HEK293T (cell line): ENCODE results near the gene PGLYRP1.

Source experiments
- CTBP1 ChIP-seq: fragments of 450-650 bp; IDR thresholded peaks from 2 replicates; pipeline ENCODE4 v1.6.1; 2016; ENCODE audit warnings: borderline replicate concordance
- ELF4 ChIP-seq: fragments of 450-650 bp; IDR thresholded peaks from 2 replicates; pipeline ENCODE4 v1.6.1; 2017; ENCODE audit warnings: antibody characterized with exemption
- FOXK2 ChIP-seq: fragments of 450-650 bp; IDR thresholded peaks from 2 replicates; pipeline ENCODE4 v1.6.1; 2016; ENCODE audit warnings: mild to moderate bottlenecking

DNA sequence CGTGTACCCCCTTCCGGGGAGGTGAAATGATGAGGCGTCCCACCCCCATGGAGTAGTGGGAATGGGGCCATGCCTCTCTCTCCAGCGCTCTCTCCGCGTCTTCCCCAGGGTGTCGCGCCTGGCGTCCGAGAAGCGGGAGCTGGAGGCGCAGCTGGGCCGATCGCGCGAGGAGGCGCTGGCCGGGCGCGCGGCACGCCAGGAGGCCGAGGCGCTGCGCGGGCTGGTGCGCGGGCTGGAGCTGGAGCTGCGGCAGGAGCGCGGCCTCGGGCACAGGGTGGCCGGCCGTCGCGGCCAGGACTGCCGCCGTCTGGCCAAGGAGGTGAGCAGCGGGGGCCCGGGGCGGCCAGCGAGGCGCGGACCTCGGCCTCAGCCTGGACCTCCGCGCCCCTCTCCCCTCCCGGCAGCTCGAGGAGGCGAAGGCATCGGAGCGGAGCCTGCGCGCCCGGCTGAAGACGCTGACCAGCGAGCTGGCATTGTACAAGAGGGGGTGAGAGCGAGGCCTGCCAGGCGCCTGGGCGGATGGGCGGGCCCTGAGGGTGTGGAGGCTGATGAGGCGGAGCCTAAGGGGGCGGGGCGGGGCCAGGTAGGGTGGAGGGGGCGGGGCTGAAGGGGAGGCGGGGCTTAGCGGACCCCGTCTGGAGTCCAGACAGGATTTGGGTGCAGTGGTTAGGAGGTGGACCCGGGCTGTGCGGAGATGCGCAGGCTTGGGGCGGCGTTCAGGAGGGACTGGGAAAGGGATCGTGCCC, 7.7 kb downstream of the PGLYRP1 start:
- no peak for TF ChIP-seq FOXK2
- TF ChIP-seq ELF4 = no peak
- TF ChIP-seq CTBP1 = no peak
